DOHH2 (cell line): Measurements from ENCODE around the gene ADAMTS16.

Experiments used
- H3F3A ChIP-seq: fragments of 200-600 bp; sonication (generic), shearing (Covaris generic); 2 replicates; pipeline ENCODE4 v1.6.0; 2016; ENCODE audit warnings: antibody characterized with exemption, mild to moderate bottlenecking; ENCODE audit not compliant: control insufficient read depth, insufficient read depth
- H3K27ac ChIP-seq: fragments of 200-600 bp; sonication (generic); 2 replicates; pipeline ENCODE4 v1.5.1; 2014; ENCODE audit warnings: low read depth, mild to moderate bottlenecking, low read length, moderate library complexity
- H3K27me3 ChIP-seq: fragments of 200-600 bp; sonication (generic); 2 replicates; pipeline ENCODE4 v1.6.1; 2014; ENCODE audit warnings: mild to moderate bottlenecking, low read length, mixed read lengths; ENCODE audit not compliant: control insufficient read depth
- H3K36me3 ChIP-seq: fragments of 200-600 bp; sonication (generic); 2 replicates; pipeline ENCODE4 v1.6.1; 2014; ENCODE audit warnings: mild to moderate bottlenecking, low read length, moderate library complexity, mixed read lengths; ENCODE audit not compliant: control insufficient read depth
- H3K4me1 ChIP-seq: fragments of 200-600 bp; sonication (generic); 2 replicates; pipeline ENCODE4 v1.6.1; 2014; ENCODE audit warnings: mild to moderate bottlenecking, low read length, mixed read lengths; ENCODE audit not compliant: control insufficient read depth
- H3K4me2 ChIP-seq: fragments of 200-600 bp; sonication (generic); 2 replicates; pipeline ENCODE4 v1.6.0; 2014; ENCODE audit warnings: mild to moderate bottlenecking, low read length, moderate library complexity
- H3K4me3 ChIP-seq: fragments of 200-600 bp; sonication (generic); 2 replicates; pipeline ENCODE4 v1.5.1; 2014; ENCODE audit warnings: mild to moderate bottlenecking, low read length, mixed read lengths
- H3K79me2 ChIP-seq: fragments of 200-600 bp; sonication (generic); 2 replicates; pipeline ENCODE4 v1.6.1; 2014; ENCODE audit warnings: mild to moderate bottlenecking, low read length, mixed read lengths; ENCODE audit not compliant: control insufficient read depth
- H3K9me2 ChIP-seq: fragments of 200-600 bp; sonication (generic); replicated peaks from 2 replicates; pipeline ENCODE4 v1.6.1; 2014; ENCODE audit warnings: mild to moderate bottlenecking, low read length, mixed read lengths; ENCODE audit not compliant: control insufficient read depth
- H3K9me3 ChIP-seq: fragments of 200-600 bp; sonication (generic); 2 replicates; pipeline ENCODE4 v1.6.1; 2014; ENCODE audit warnings: antibody characterized with exemption, low read length, mixed read lengths; ENCODE audit not compliant: control insufficient read depth, insufficient read depth
- H4K20me1 ChIP-seq: fragments of 200-600 bp; sonication (generic); 2 replicates; pipeline ENCODE4 v1.6.0; 2014; ENCODE audit warnings: low read depth, mild to moderate bottlenecking, antibody characterized with exemption, low read length, moderate library complexity; ENCODE audit not compliant: control insufficient read depth, insufficient read depth
- CTCF ChIP-seq: fragments of 200-600 bp; sonication (generic); IDR thresholded peaks from one replicate; pipeline ENCODE4 v1.5.1; 2014; ENCODE audit warnings: antibody characterized with exemption, mild to moderate bottlenecking, low read depth, low read length; ENCODE audit not compliant: poor library complexity, severe bottlenecking
- EZH2phosphoT487 ChIP-seq: fragments of 200-600 bp; sonication (generic); IDR thresholded peaks from 2 replicates; pipeline ENCODE4 v1.6.1; 2017; ENCODE audit warnings: borderline replicate concordance, mild to moderate bottlenecking, antibody characterized with exemption, low read length, moderate library complexity, mixed read lengths

Gene ADAMTS16

GRCh38 chr5:5309645-5310044 lies 169.5 kb downstream of the ADAMTS16 start:
- Histone ChIP-seq H3K4me3 (no peak overlapping the region), H3K79me2 (no peaks in the 10 kb centered on the region), H3K36me3 (no peaks in the 10 kb centered on the region), H3K27ac (no peak overlapping the region), H4K20me1 (no peaks in the 10 kb centered on the region), H3K4me2 (no peak overlapping the region), H3K4me1 (no peaks in the 10 kb centered on the region), H3K9me3 (no peaks in the 10 kb centered on the region; the same call in 1 of the 2 replicates), H3K27me3 (no peaks in the 10 kb centered on the region), H3F3A (no peaks in the 10 kb centered on the region), H3K9me2 (no peaks in the 10 kb centered on the region)
- no peak for TF ChIP-seq EZH2phosphoT487
- TF ChIP-seq CTCF: no peak

GRCh38 chr5:5313101-5313635 lies 173.0 kb downstream of the ADAMTS16 start:
- no peak for TF ChIP-seq CTCF
- TF ChIP-seq EZH2phosphoT487: no peak
- Histone ChIP-seq H3F3A (no peaks in the 10 kb centered on the region), H3K4me1 (no peaks in the 10 kb centered on the region), H3K27me3 (no peaks in the 10 kb centered on the region), H3K4me2 (no peak overlapping the region), H3K27ac (no peak overlapping the region), H3K9me3 (no peaks in the 10 kb centered on the region; the same call in 1 of the 2 replicates), H4K20me1 (no peaks in the 10 kb centered on the region), H3K36me3 (no peaks in the 10 kb centered on the region), H3K4me3 (no peak overlapping the region), H3K9me2 (no peaks in the 10 kb centered on the region), H3K79me2 (no peaks in the 10 kb centered on the region)

GRCh38 chr5:5314166-5314565 lies 174.0 kb downstream of the ADAMTS16 start:
- Histone ChIP-seq H3K4me3 (no peak overlapping the region), H3K9me2 (no peaks in the 10 kb centered on the region), H3K4me1 (no peaks in the 10 kb centered on the region), H3F3A (no peaks in the 10 kb centered on the region), H3K79me2 (no peaks in the 10 kb centered on the region), H3K9me3 (no peaks in the 10 kb centered on the region; the same call in 1 of the 2 replicates), H3K27ac (no peak overlapping the region), H3K4me2 (no peak overlapping the region), H3K36me3 (no peaks in the 10 kb centered on the region), H4K20me1 (no peaks in the 10 kb centered on the region), H3K27me3 (no peaks in the 10 kb centered on the region)
- TF ChIP-seq EZH2phosphoT487 (no peak), CTCF (no peak)
